Muscle of arm (tissue), 12 donors: Measurements from ENCODE around the gene SFSWAP. TPM values are rescaled to one million over a fixed set of nuclear protein-coding genes. Genes with fewer than 3 reads are reported as not detected.
"Not testable (repeated sequence)": the region's sequence is repeated elsewhere in the genome, so short reads cannot be mapped to it uniquely, and the experiment has no call there.

Source experiments
- DNase-seq: peaks from one replicate; pipeline ENCODE4 v3.0.0-alpha.2; 2013
- polyA plus RNA-seq, 12 donors: library from polyadenylated mRNA; unstranded; fragments of 120-200 nt; gene quantifications; one replicate each; pipeline ENCODE4 v1.2.1, GENCODE V29; 2013; ENCODE audit not compliant: insufficient read length in 12 of 12

SFSWAP gene
- polyA plus RNA-seq, 12 donors, result 23.7 to 63.3 (median 31.9) TPM; not detected in 1

DNA sequence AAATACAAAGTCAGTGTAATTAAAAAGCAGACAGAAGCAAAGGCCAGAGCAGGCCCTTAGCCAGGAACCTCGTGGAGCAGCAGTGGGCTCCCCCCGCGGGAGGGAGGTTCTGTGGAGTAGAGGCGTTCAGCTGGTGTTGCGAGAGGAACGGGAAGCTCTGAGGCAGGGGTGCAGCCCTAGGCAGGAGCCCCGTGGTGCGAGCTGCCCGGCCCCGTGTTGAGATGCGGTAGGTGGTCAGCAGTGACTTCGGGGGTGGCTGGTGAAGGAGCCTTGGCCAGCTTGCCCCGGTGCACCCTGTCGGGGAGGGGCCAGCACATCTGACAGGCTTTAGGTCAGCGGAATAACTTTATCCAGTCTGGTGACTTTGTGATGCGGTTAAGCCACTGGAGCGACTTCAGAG lies 46.2 kb downstream of the SFSWAP start:
- DNase-seq, result no peak

- DNase-seq, result no peak
Measured at GRCh38 chr12:131758016-131758739, 47.3 kb downstream of the SFSWAP start.

DNA sequence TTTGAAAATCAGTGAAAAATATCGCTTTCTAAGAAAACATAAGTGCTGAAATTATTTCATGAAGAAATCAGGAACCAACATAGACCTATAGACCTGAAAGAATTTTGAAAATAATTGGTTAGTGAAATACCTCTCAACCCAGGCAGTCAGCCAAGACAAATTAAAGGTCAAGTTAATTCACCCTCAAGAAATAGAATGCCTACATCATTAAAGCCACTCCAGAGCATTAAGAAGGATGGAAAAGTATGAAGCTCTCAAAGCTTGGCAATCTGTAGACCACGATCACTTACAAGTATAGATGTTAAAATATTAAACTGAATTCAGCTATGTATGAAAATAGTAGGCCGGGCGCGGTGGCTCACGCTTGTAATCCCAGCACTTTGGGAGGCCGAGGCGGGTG lies 48.3 kb downstream of the SFSWAP start:
- no peak for DNase-seq

GRCh38 chr12:131761638-131762037 lies 50.7 kb downstream of the SFSWAP start:
- no peak for DNase-seq

DNA sequence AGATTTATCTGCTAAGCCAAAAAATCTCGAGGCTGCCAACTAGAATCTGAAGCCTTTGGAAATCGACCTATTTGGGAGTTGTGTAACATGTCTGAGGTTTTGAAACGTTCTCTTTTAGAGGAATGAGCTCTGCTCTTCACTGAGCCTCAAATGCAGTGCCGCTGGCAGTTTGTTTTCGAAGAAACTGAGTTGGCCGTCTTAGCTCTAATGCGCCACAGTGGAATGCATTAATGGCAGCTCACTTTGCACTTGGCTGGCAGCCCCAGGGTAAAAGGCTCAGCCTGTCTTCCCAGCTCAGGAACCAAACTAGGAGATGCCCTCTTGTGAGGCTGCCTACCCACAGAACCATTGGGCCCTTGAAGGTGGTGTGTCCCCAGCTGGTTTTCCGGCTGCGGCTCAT lies 53.8 kb downstream of the SFSWAP start:
- no peak for DNase-seq

DNA sequence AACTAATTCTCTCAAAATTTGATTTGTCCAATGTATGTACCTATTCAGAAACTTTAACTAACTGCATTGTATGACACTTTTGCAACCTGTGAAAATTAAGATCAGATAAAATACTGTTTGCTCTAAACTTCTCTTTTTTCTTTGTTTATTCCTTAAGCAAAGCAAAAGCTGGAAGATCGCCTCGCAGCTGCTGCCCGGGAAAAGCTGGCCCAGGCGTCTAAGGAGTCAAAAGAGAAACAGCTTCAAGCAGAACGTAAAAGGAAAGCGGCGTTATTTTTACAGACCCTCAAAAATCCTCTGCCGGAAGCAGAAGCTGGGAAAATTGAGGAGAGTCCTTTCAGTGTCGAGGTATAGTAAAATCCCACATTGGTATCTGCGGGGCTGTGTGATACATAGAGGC lies 55.1 kb downstream of the SFSWAP start:
- no peak for DNase-seq

DNA sequence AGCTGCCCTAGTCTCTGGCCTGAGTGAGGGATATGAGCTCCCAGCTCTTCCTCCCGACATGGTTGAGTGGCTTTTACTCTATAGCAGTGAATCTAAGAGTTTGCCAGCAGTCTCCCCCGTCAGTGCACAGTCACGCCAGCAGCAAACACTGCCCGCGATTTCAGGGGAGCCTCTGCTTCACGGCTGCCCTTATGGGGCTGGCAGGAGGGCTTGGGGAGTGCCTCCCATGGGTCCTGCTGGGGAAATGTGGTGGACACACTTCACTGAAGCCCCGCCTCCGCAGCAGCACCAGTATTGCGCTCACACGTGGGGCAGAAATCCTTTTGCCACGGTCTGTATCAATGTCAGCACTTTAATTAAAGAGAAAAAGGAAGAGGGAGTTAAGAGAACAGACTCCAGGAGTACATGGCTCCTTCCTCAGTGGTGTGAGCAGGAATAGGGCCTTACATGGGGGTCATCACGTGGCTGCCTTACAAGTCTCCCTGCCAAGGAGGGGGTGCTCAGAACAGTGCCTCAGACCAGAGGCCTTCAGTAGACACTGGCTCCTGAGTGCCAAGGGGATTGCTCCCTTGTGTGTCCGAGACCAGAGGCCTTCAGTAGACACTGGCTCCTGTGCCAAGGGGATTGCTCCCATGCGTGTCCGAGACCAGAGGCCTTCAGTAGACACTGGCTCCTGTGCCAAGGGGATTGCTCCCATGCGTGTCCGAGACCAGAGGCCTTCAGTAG lies 55.7 kb downstream of the SFSWAP start:
- no peak for DNase-seq

- no peak for DNase-seq
Measured at GRCh38 chr12:131770120-131770519, 59.2 kb downstream of the SFSWAP start.

GRCh38 chr12:131771965-131772364 lies 61.1 kb downstream of the SFSWAP start:
- no peak for DNase-seq

DNA sequence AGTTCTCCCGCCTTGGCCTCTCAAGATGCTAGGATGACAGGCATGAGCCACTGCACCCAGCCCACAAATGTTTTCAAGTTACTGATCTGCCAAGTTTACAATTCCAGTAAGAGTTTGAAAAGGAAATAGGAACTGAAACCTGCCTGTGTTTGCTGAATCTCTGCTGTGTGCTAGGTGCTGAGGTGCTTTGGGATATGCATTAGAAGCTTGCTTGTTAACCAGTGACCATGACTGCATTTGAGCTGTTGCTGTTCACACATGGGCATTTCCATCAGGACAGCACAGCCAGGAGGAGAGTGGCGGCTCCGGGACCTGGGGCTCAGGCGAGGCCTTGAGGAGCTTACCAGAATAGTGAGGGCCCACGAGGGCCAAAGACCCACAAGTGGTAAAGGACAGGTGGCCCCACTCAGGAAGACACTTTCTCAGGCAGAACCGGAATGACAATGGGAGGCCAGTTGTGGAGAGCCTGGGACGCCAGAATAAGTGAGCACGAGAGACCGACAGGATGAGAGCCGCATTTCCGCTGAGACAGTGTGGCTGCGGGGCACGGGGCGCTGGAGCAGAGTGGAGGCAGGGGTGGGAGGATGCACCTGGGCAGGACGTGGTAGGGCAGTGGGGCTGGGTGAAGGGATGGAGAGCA lies 62.8 kb downstream of the SFSWAP start:
- DNase-seq, result no peak

DNA sequence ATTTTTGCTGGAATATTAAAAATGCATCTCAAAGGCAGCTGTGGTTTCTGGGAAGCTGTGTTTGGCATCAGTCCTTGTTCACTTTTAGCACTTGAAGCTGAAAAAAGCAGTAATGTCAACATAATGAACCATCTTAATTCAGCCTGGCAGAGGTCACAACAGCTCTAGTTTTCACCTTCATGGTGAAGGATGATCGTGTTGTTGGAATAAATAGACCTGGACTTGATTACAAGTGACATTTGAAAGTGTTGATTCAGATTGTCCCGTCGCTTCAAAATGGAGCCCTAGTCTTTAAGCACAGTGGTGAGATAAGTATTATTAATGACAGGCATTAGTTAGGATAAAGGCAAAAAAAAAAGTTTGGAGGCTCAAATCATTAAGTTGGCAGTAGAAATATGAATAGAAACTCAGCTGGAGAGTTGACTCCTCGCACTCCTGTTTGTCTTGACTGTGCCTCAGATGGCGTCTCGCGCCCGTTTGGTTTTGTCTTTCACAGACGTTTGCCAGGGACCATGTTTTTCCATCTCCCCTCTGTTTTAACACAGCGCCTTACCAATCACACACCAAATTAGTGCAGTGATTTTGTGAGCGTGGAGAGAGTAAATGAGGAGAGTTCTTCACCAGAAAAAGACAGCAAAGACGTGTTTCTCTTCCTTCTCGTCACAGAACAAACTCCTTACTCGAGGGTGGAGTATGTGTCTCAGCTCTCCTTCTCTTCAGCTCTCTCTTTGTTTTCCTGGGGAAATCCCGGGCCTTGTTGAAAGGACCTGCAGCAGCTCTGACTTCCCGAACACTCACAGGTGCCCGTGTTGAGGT lies 63.9 kb downstream of the SFSWAP start:
- DNase-seq, result no peak

GRCh38 chr12:131775392-131776236 lies 64.7 kb downstream of the SFSWAP start:
- DNase-seq, result no peak

DNA sequence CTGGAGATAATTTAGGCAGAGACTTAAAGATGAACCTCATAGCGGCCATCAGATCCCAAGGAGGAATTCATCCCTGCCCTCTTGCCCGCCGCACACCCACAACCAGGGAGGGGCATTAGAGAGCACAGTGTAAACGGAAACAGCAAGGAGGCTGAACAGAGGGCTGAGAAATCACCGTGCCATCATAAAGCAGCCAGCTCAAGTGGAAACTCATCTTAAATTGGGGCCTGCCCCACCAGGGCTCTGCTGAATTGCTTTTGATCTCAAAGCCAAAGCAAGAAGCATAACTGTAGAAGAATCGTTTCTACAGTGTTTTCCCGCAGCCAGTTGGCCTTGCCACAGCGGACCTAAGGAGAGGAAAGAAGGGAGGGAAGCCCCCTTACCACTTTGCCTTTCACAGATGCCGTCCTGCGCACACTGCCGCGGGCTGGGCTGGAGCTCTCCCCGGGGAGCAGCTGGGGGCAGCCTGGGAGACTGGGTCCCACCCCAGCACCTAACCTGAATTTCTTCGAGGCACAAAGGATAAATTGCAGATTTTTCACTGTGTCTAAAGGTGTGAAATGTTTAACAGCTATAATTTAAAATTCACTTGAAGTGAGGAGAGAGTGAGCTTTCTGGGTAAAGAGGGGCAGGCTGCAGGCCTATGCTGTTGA lies 65.5 kb downstream of the SFSWAP start:
- DNase-seq, result no peak

DNA sequence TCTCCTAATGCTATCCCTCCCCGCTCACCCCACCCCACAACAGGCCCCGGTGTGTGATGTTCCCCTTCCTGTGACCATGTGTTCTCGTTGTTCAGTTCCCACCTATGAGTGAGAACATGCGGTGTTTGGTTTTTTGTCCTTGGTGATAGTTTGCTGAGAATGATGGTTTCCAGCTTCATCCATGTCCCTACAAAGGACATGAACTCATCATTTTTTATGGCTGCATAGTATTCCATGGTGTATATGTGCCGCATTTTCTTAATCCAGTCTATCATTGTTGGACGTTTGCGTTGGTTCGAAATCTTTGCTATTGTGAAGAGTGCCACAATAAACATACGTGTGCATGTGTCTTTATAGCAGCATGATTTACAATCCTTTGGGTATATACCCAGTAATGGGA lies 66.4 kb downstream of the SFSWAP start:
- DNase-seq, result not testable (repeated sequence)

DNA sequence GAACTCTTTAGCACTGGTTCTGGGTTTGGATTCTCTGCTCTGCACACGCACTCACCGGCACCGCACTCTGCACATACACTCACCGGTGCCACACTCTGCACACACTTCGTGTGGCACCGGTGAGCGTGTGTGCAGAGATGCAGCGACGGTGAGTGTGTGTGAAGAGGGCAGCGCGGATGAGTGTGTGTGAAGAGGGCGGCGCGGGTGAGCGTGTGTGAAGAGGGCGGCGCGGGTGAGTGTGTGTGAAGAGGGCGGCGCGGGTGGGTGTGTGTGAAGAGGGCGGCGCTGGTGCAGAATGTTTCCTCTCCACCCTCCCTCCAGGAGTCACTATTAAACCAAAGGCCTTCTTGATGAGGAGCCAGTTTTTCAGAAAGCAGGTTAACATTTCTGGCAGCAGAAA lies 68.1 kb downstream of the SFSWAP start:
- no peak for DNase-seq

DNA sequence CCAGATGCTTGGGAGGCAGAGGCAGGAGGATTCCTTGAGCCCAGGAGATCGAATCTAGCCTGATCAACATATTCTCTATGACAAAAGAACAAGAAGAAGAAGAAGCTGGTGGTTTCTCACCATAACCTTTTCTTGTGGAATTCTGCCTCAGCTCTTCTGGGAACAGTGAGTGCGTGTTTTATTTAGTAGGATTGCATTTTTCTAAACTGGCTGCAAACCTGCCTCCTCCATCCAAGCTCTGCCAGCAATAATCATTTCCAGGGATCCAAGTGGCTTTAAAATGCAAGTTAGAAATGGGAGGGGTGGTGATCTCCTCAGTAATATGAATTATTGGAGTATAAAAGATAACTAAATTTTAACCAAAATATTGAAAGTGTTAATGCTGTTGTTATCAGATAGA lies 71.2 kb downstream of the SFSWAP start:
- DNase-seq, result no peak

- no peak for DNase-seq
Measured at GRCh38 chr12:131783915-131784541, 73.1 kb downstream of the SFSWAP start.

DNA sequence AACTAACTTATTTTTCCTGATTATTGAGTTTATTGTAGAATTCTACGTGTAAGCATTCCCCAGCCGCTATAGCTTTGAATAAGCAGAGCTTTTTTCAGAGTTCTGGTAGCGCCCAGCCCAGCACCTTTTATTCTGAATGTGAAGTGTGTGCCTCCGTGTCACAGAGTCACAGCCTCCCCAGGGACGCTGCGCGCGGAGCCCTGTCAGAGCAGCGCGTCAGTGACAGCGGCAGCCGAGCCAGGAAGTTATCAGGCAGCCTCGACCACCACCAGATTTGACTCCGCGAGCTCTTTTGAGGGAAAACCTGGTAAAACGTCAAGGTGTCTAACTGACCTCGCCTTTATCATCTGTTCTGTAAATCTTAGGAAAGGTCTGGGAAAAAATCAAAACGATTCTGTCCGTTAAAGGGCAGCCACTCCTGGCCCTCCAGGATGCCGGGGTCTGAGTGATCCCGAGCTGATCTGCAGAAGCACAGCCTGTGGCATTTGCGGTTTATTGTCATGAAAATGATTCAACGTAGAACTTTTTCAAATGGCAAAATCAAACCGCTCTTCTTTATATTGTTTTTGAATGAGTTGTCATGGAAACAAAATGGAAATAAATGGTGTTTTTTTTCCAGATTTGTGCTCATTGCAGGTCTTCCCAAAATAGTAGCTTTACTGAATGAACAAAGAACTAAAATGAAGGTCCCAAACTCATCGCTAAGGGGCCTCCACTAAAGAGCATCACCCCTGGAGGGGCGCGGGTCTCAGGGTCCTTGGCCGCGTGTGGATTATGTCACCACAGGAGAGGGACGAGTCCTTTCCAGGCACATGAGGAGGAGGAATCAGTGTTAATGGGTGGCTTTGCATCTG lies 74.2 kb downstream of the SFSWAP start:
- DNase-seq, result no peak

GRCh38 chr12:131785763-131786330 lies 75.0 kb downstream of the SFSWAP start:
- DNase-seq, result no peak
